Trophoblast cell (in vitro differentiated cells and primary cell): Measurements from ENCODE around the gene IREB2.
A peak's percentile ranks its signal among the peaks of the same experiment; 100 is the strongest.
"Not testable (repeated sequence)": the region's sequence is repeated elsewhere in the genome, so short reads cannot be mapped to it uniquely, and the experiment has no call there.

ENCODE experiments used
- DNase-seq, 2 donors: peaks; one replicate each; pipeline ENCODE4 v3.0.0-alpha.2; 2016
- H2AFZ ChIP-seq: 2 replicates; pipeline ENCODE4 v1.6.1; 2013; ENCODE audit warnings: low read length, moderate library complexity, mild to moderate bottlenecking; ENCODE audit not compliant: insufficient read depth, poor library complexity
- H2AK5ac ChIP-seq: 2 replicates; pipeline ENCODE4 v1.6.1; 2013; ENCODE audit warnings: mild to moderate bottlenecking, low read length
- H2BK120ac ChIP-seq: 2 replicates; pipeline ENCODE4 v1.6.1; 2013; ENCODE audit warnings: low read length, mild to moderate bottlenecking, moderate library complexity; ENCODE audit not compliant: insufficient read depth, poor library complexity
- H2BK12ac ChIP-seq: 2 replicates; pipeline ENCODE4 v1.6.1; 2013; ENCODE audit warnings: mild to moderate bottlenecking, low read length, moderate library complexity
- H2BK5ac ChIP-seq: 2 replicates; pipeline ENCODE4 v1.6.1; 2013; ENCODE audit warnings: low read length, low read depth, moderate library complexity, mild to moderate bottlenecking; ENCODE audit not compliant: poor library complexity
- H3K14ac ChIP-seq: 2 replicates; pipeline ENCODE4 v1.6.1; 2013; ENCODE audit warnings: mild to moderate bottlenecking, low read length
- H3K18ac ChIP-seq: 2 replicates; pipeline ENCODE4 v1.6.1; 2013; ENCODE audit warnings: mild to moderate bottlenecking, low read length
- H3K23ac ChIP-seq: 2 replicates; pipeline ENCODE4 v1.6.1; 2013; ENCODE audit warnings: low read length
- H3K27ac ChIP-seq: 2 replicates; pipeline ENCODE4 v1.5.1; 2013; ENCODE audit warnings: low read depth, mild to moderate bottlenecking, inconsistent platforms, low read length, moderate library complexity
- H3K27me3 ChIP-seq: 2 replicates; pipeline ENCODE4 v1.6.1; 2013; ENCODE audit warnings: inconsistent platforms, mild to moderate bottlenecking, low read length, moderate library complexity; ENCODE audit not compliant: insufficient read depth
- H3K36me3 ChIP-seq, 2 experiments: 1 replicate in 1 of 2; 2 replicates in 1 of 2; pipeline ENCODE4 v1.6.1; 2013; ENCODE audit warnings: low read length in 2 of 2, mild to moderate bottlenecking in 2 of 2, moderate library complexity in 1 of 2; ENCODE audit not compliant: insufficient read depth in 2 of 2, control insufficient read depth in 1 of 2
- H3K4ac ChIP-seq: 2 replicates; pipeline ENCODE4 v1.6.1; 2013; ENCODE audit warnings: low read depth, mild to moderate bottlenecking, low read length, moderate library complexity
- H3K4me1 ChIP-seq, 2 experiments: 1 replicate in 1 of 2; 2 replicates in 1 of 2; pipeline ENCODE4 v1.6.1; 2013; ENCODE audit warnings: low read length in 2 of 2, mild to moderate bottlenecking in 2 of 2, moderate library complexity in 1 of 2; ENCODE audit not compliant: insufficient read depth in 2 of 2, control insufficient read depth in 1 of 2
- H3K4me2 ChIP-seq: 2 replicates; pipeline ENCODE4 v1.6.1; 2013; ENCODE audit warnings: inconsistent platforms, mild to moderate bottlenecking, low read length, moderate library complexity
- H3K4me3 ChIP-seq: 2 replicates; pipeline ENCODE4 v1.5.1; 2013; ENCODE audit warnings: mild to moderate bottlenecking, low read depth, low read length, inconsistent platforms
- H3K79me1 ChIP-seq: one replicate; pipeline ENCODE4 v1.6.1; 2013; ENCODE audit warnings: low read length
- H3K79me2 ChIP-seq: 2 replicates; pipeline ENCODE4 v1.6.1; 2013; ENCODE audit warnings: low read length, mild to moderate bottlenecking; ENCODE audit not compliant: control insufficient read depth, insufficient read depth, poor library complexity
- H3K9ac ChIP-seq: 2 replicates; pipeline ENCODE4 v1.6.1; 2013; ENCODE audit warnings: mild to moderate bottlenecking, low read length
- H3K9me3 ChIP-seq: 2 replicates; pipeline ENCODE4 v1.6.1; 2013; ENCODE audit warnings: low read depth, mild to moderate bottlenecking, control low read depth, inconsistent platforms, low read length; ENCODE audit not compliant: insufficient read depth
- H4K12ac ChIP-seq: 2 replicates; pipeline ENCODE4 v1.6.1; 2013; ENCODE audit warnings: low read depth, mild to moderate bottlenecking, low read length, moderate library complexity
- H4K8ac ChIP-seq: 2 replicates; pipeline ENCODE4 v1.6.1; 2013; ENCODE audit warnings: low read depth, mild to moderate bottlenecking, low read length, moderate library complexity
- H4K91ac ChIP-seq: one replicate; pipeline ENCODE4 v1.6.1; 2013; ENCODE audit warnings: low read depth, mild to moderate bottlenecking, low read length, moderate library complexity
- WGBS: extraction: QIAGEN DNeasy Blood & Tissue Kit; methylation state at CpG from one replicate; pipeline ENCODE4 v1.1.7; 2013; ENCODE audit warnings: missing lambda C conversion rate; ENCODE audit not compliant: insufficient read length, insufficient coverage; ENCODE audit errors: extremely low coverage; 5-methylcytosine and 5-hydroxymethylcytosine counted together

IREB2 gene

GRCh38 chr15:78538358-78538757, 100.3 kb downstream of the IREB2 start:
- Histone ChIP-seq H2BK12ac (no peak overlapping the region), H3K79me1 (peaks cover 5% of the 10 kb centered on the region), H2AFZ (no peak overlapping the region), H3K4ac (no peak overlapping the region), H3K79me2 (peaks cover 5% of the 10 kb centered on the region), H2BK5ac (no peak overlapping the region), H3K14ac (no peak overlapping the region), H3K4me3 (no peak overlapping the region), H3K23ac (no peak overlapping the region), H4K12ac (no peak overlapping the region), H3K9ac (no peak overlapping the region), H3K4me1 (no peaks in the 10 kb centered on the region), H4K91ac (no peak overlapping the region), H3K36me3 (peaks cover 3 to 7% of the 10 kb centered on the region in 2 experiments), H3K4me2 (no peak overlapping the region), H3K18ac (no peak overlapping the region), H3K27me3 (no peaks in the 10 kb centered on the region), H2AK5ac (no peak overlapping the region), H4K8ac (no peak overlapping the region), H2BK120ac (no peak overlapping the region), H3K9me3 (no peaks in the 10 kb centered on the region), H3K27ac (no peak overlapping the region)
- DNase-seq, result no peak
- no CpG with 5 or more reads among the region's 1 CpG for WGBS

GRCh38 chr15:78539464-78540140, 101.6 kb downstream of the IREB2 start:
- Histone ChIP-seq H3K14ac (peak overlapping the region; percentile 85), H3K4me2 (peak overlapping the region; percentile 72), H2AFZ (peak overlapping the region; percentile 85), H2BK5ac (peak overlapping the region; percentile 22), H4K8ac (peak overlapping the region; percentile 98), H3K4me3 (peak overlapping the region; percentile 84), H4K12ac (peak overlapping the region; percentile 79), H4K91ac (peak overlapping the region; percentile 52), H3K36me3 (peaks cover 6 to 10% of the 10 kb centered on the region in 2 experiments)
- H3K23ac ChIP-seq, H2BK120ac ChIP-seq, H2AK5ac ChIP-seq, H3K27ac ChIP-seq, DNase-seq, H3K27me3 ChIP-seq, H3K4me1 ChIP-seq, H3K9me3 ChIP-seq, H3K4ac ChIP-seq, H3K18ac ChIP-seq, H2BK12ac ChIP-seq, H3K79me1 ChIP-seq, H3K9ac ChIP-seq, H3K79me2 ChIP-seq: not testable (repeated sequence)
- no CpG with 5 or more reads among the region's 18 CpGs for WGBS

- Histone ChIP-seq H4K8ac (peak within 1 kb of the TSS; percentile 98), H3K14ac (peak within 1 kb of the TSS; percentile 85), H2BK5ac (peak within 1 kb of the TSS; percentile 49), H4K12ac (peak within 1 kb of the TSS; percentile 81), H3K9me3 (no peaks in the 10 kb centered on the region), H3K23ac (no peak within 1 kb of the TSS), H3K4ac (peak within 1 kb of the TSS; percentile 8), H2BK12ac (no peak within 1 kb of the TSS), H3K4me1 (no peaks in the 10 kb centered on the region), H3K4me3 (peak within 1 kb of the TSS; percentile 84), H2BK120ac (peak within 1 kb of the TSS; percentile 9), H3K36me3 (peaks cover 6 to 10% of the 10 kb centered on the region in 2 experiments), H2AK5ac (no peak within 1 kb of the TSS), H3K4me2 (peak within 1 kb of the TSS; percentile 72), H3K79me2 (peaks cover 5% of the 10 kb centered on the region), H3K79me1 (peaks cover 5% of the 10 kb centered on the region), H4K91ac (peak within 1 kb of the TSS; percentile 68), H2AFZ (peak within 1 kb of the TSS; percentile 85), H3K9ac (peak within 1 kb of the TSS; percentile 99), H3K18ac (peak within 1 kb of the TSS; percentile 43), H3K27me3 (no peaks in the 10 kb centered on the region), H3K27ac (peak within 1 kb of the TSS; percentile 83)
- peak; percentile 82 to 92 for DNase-seq
- WGBS, result no CpG with 5 or more reads among the region's 56 CpGs
Observed at GRCh38 chr15:78540141-78540870, 102.3 kb downstream of the IREB2 start, which contains the start of gene PSMA4. Gene PSMA4, plus strand, starts transcription at chr15:78540444. Its CDS starts 1,484 bp downstream, at chr15:78541928.

- no CpG with 5 or more reads among the region's 17 CpGs for WGBS
- Histone ChIP-seq H3K4me2 (peak overlapping the region; percentile 72), H4K12ac (peak overlapping the region; percentile 35), H3K23ac (no peak overlapping the region), H4K8ac (peak overlapping the region; percentile 55), H2BK12ac (no peak overlapping the region), H3K79me1 (peaks cover 5% of the 10 kb centered on the region), H3K4me1 (no peaks in the 10 kb centered on the region), H4K91ac (peak overlapping the region; percentile 36), H2AK5ac (no peak overlapping the region), H2BK5ac (no peak overlapping the region), H3K4ac (peak overlapping the region; percentile 8), H3K9me3 (no peaks in the 10 kb centered on the region), H3K27me3 (no peaks in the 10 kb centered on the region), H3K14ac (peak overlapping the region; percentile 52), H2AFZ (no peak overlapping the region), H3K18ac (no peak overlapping the region), H3K36me3 (peaks cover 9 to 15% of the 10 kb centered on the region in 2 experiments), H3K27ac (no peak overlapping the region), H2BK120ac (no peak overlapping the region), H3K4me3 (peak overlapping the region; percentile 84), H3K9ac (peak overlapping the region; percentile 99), H3K79me2 (peaks cover 5% of the 10 kb centered on the region)
- DNase-seq, result peak in 1 of 2 donors; percentile 1
Observed at GRCh38 chr15:78540871-78541743, 103.1 kb downstream of the IREB2 start.
